ENCODE measurements around the gene SORCS2. TPM values are rescaled to one million over a fixed set of nuclear protein-coding genes. Genes with fewer than 3 reads are reported as not detected.

SORCS2 gene
- total and polyA plus RNA-seq, 2 of the 8 experiments (the other 6 are each of a cell fraction or from before 2014, with no cell fraction given) = 0.36 to 1.8 TPM

- H2BK20ac ChIP-seq (ENCODE audit: low read length) = no peak overlapping the region; the same call in 1 of the 2 replicates
- no peaks in the 10 kb centered on the region for H3K9me3 ChIP-seq (ENCODE audit: insufficient read depth in 2 of 2, low read depth in 1 of 2, low read length in 1 of 2)
- H3K79me1 ChIP-seq (ENCODE audit: low read depth, low read length) = no peaks in the 10 kb centered on the region
- peaks cover 10 to 36% (median 28%) of the 10 kb centered on the region in 4 experiments for H3K27me3 ChIP-seq (replicated peaks in 1 of 4; ENCODE audit: control insufficient read depth in 3 of 4, extremely low read depth in 1 of 4, insufficient read depth in 3 of 4, low read length in 3 of 4)
- H3K18ac ChIP-seq (ENCODE audit: extremely low read depth, low read length) = no peak overlapping the region
- H3K4me3 ChIP-seq (ENCODE audit: extremely low read depth in 1 of 4, insufficient read depth in 2 of 4, low read depth in 3 of 4, low read length in 4 of 4) = no peak overlapping the region
- no peak overlapping the region for H4K5ac ChIP-seq (ENCODE audit: insufficient read length, low read depth, low read length)
- no peak overlapping the region for H3K4ac ChIP-seq (replicated peaks; ENCODE audit: insufficient read length, low read depth, low read length)
- no peak overlapping the region for H2BK5ac ChIP-seq (ENCODE audit: low read depth, low read length)
- H2AK5ac ChIP-seq (ENCODE audit: low read depth, low read length) = no peak overlapping the region
- H2BK15ac ChIP-seq (ENCODE audit: low read length) = no peak overlapping the region
- peaks cover 0 to 9% (median 7%) of the 10 kb centered on the region in 4 experiments; a peak in 6 of 7 replicates for H3K4me1 ChIP-seq (replicated peaks in 1 of 4; ENCODE audit: control insufficient read depth in 3 of 4, insufficient read depth in 4 of 4, low read length in 3 of 4)
- H3K27ac ChIP-seq (ENCODE audit: low read depth, low read length) = no peak overlapping the region
- H3K79me2 ChIP-seq (ENCODE audit: control insufficient read depth in 1 of 2, insufficient read depth in 2 of 2, low read length in 2 of 2) = no peaks in the 10 kb centered on the region
- H2BK12ac ChIP-seq (ENCODE audit: low read depth, low read length) = no peak overlapping the region
- DNase-seq (ENCODE audit: low read depth in 1 of 2, low spot score in 2 of 2) = no peak
- H2BK120ac ChIP-seq (replicated peaks; ENCODE audit: low read depth, low read length) = no peak overlapping the region
- H3K23ac ChIP-seq (ENCODE audit: insufficient read length) = no peak overlapping the region
- 76% methylated on average over 5 of the region's 7 CpGs; no CpG with 5 or more reads in 1 of the 2 experiments for WGBS, 2 experiments (ENCODE audit: extremely low coverage in 1 of 2, insufficient coverage in 1 of 2, insufficient read length in 1 of 2, insufficient replicate concordance in 2 of 2, low coverage in 1 of 2, low lambda C conversion rate in 2 of 2, missing lambda C conversion rate in 1 of 2)
- no peak overlapping the region for H3K56ac ChIP-seq (replicated peaks; ENCODE audit: insufficient read length, low read depth, low read length)
- no peak overlapping the region for H3K9ac ChIP-seq (replicated peaks in 1 of 4; ENCODE audit: extremely low read depth in 1 of 4, low read depth in 3 of 4, low read length in 3 of 4)
- H3K4me2 ChIP-seq (ENCODE audit: insufficient read depth in 1 of 2, low read depth in 2 of 2, low read length in 2 of 2) = no peak overlapping the region
- H4K91ac ChIP-seq (replicated peaks; ENCODE audit: insufficient read length, low read length) = no peak overlapping the region
- H4K20me1 ChIP-seq (replicated peaks in 1 of 2; ENCODE audit: control insufficient read depth in 1 of 2, insufficient read depth in 2 of 2, low read length in 2 of 2) = peaks cover 0 to 1% of the 10 kb centered on the region in 2 experiments
- no peaks in the 10 kb centered on the region for H3K36me3 ChIP-seq (ENCODE audit: control insufficient read depth in 2 of 4, insufficient read depth in 4 of 4, low read length in 3 of 4)
- H2AFZ ChIP-seq (ENCODE audit: low read length) = no peak overlapping the region
- CTCF ChIA-PET (ENCODE audit: partially characterized antibody) = interaction anchor here (0.6 to 4.2 kb wide), 8 partner anchors 9 to 1151 kb away, joined by 3 to 38 read pairs (median 4); no protein-coding TSS in a partner anchor
- TF ChIP-seq YY1 (IDR thresholded peaks at IDR 0.05; ENCODE audit: low read depth, low read length) (no peak), TCF12 (IDR thresholded peaks at IDR 0.05; ENCODE audit: low read depth, low read length) (no peak), RAD21 (IDR thresholded peaks at IDR 0.05 in 1 of 2, conservative IDR thresholded peaks at IDR 0.05 in 1 of 2; ENCODE audit: low read depth in 2 of 2, low read length in 2 of 2) (no peak), SP1 (IDR thresholded peaks at IDR 0.05; ENCODE audit: low read depth, low read length) (no peak), NANOG (IDR thresholded peaks at IDR 0.05; ENCODE audit: insufficient read depth, low read depth, low read length, poor library complexity, severe bottlenecking) (no peak), SP4 (IDR thresholded peaks at IDR 0.05; ENCODE audit: low read length) (no peak), CBX5 (IDR thresholded peaks at IDR 0.05; ENCODE audit: low read depth, low read length) (no peak), SIRT6 (IDR thresholded peaks at IDR 0.05; ENCODE audit: low read length) (no peak), CTBP2 (IDR thresholded peaks at IDR 0.05; ENCODE audit: borderline replicate concordance, insufficient read depth, insufficient read length, low read length) (no peak), SAP30 (IDR thresholded peaks at IDR 0.05; ENCODE audit: insufficient read depth, insufficient replicate concordance, low read length) (no peak), EGR1 (IDR thresholded peaks at IDR 0.05; ENCODE audit: borderline replicate concordance, low read depth, low read length) (no peak), TEAD4 (IDR thresholded peaks at IDR 0.05; ENCODE audit: low read depth, low read length) (no peak), E2F6 (IDR thresholded peaks at IDR 0.05) (no peak), TAF7 (optimal IDR thresholded peaks at IDR 0.05; ENCODE audit: borderline replicate concordance, low read depth, low read length) (no peak)
- H4K8ac ChIP-seq (ENCODE audit: extremely low read depth, insufficient read depth, low read length) = no peak overlapping the region
- POLR2A ChIA-PET (ENCODE audit: partially characterized antibody) = interaction anchor here (1.2 kb wide), 1 partner anchor 12 kb away, joined by 3 read pairs; no protein-coding TSS in a partner anchor
- H3K23me2 ChIP-seq (ENCODE audit: low read depth, low read length) = peaks cover 8% of the 10 kb centered on the region; the same call in 1 of the 2 replicates
- no peak for FAIRE-seq
- H3K14ac ChIP-seq (ENCODE audit: insufficient read length) = no peak overlapping the region
Observed at GRCh38 chr4:7196288-7196651, 3.9 kb downstream of the SORCS2 start.
